Body of pancreas (tissue), 4 donors: ENCODE results near the gene CHCHD3.

ENCODE experiments used
- CTCF ChIP-seq, 7 experiments: fragments of 450-650 bp in 4 of 7; fragments of 200-600 bp in 3 of 7; sonication (generic) in 3 of 7; IDR thresholded peaks; one replicate each; pipeline ENCODE4 v1.5.1; 2016 to 2019; ENCODE audit warnings: antibody characterized with exemption in 7 of 7
- POLR2A ChIP-seq, 3 donors: fragments of 450-650 bp; IDR thresholded peaks; one replicate each; pipeline ENCODE4 v1.6.1; 2016; ENCODE audit warnings: antibody characterized with exemption in 3 of 3, mild to moderate bottlenecking in 2 of 3

- no peak for TF ChIP-seq CTCF (IDR thresholded peaks at IDR 0.05)
- no peak for TF ChIP-seq POLR2A (IDR thresholded peaks at IDR 0.05)
These were observed 141.8 kb downstream of the CHCHD3 start for GRCh38 chr7:132940084-132940483.
